GM12891 (cell line): ENCODE results near the gene IRF8.
"Not testable (repeated sequence)": the region's sequence is repeated elsewhere in the genome, so short reads cannot be mapped to it uniquely, and the experiment has no call there.

Experiments used
- DNase-seq: peaks from one replicate; pipeline ENCODE4 v3.0.0; 2011; ENCODE audit warnings: low spot score; ENCODE audit not compliant: insufficient read length
- FAIRE-seq: peaks from 2 replicates; lab custom pipeline; 2011; peaks lifted over from hg19 to GRCh38; lab: Jason Lieb, UNC
- PAX5 ChIP-seq: IDR thresholded peaks from 2 replicates; pipeline ENCODE4 v1.6.1; 2011; ENCODE audit warnings: low read length, moderate library complexity, mild to moderate bottlenecking; ENCODE audit not compliant: insufficient read depth, severe bottlenecking
- POLR2A ChIP-seq: IDR thresholded peaks from 2 replicates; pipeline ENCODE4 v1.6.1; 2011; ENCODE audit warnings: low read depth, low read length, control low read depth
- POLR2AphosphoS5 ChIP-seq: IDR thresholded peaks from 2 replicates; pipeline ENCODE4 v1.6.1; 2011; ENCODE audit warnings: low read depth, low read length, control low read depth
- POU2F2 ChIP-seq: IDR thresholded peaks from 2 replicates; pipeline ENCODE4 v1.6.1; 2011; ENCODE audit warnings: low read depth, mild to moderate bottlenecking, control low read depth, low read length, moderate library complexity
- SPI1 ChIP-seq: IDR thresholded peaks from 2 replicates; pipeline ENCODE4 v1.6.1; 2011; ENCODE audit warnings: low read depth, low read length, control low read depth
- TAF1 ChIP-seq: IDR thresholded peaks from 2 replicates; pipeline ENCODE4 v1.6.1; 2011; ENCODE audit warnings: low read depth, low read length, control low read depth

The IRF8 gene

DNA sequence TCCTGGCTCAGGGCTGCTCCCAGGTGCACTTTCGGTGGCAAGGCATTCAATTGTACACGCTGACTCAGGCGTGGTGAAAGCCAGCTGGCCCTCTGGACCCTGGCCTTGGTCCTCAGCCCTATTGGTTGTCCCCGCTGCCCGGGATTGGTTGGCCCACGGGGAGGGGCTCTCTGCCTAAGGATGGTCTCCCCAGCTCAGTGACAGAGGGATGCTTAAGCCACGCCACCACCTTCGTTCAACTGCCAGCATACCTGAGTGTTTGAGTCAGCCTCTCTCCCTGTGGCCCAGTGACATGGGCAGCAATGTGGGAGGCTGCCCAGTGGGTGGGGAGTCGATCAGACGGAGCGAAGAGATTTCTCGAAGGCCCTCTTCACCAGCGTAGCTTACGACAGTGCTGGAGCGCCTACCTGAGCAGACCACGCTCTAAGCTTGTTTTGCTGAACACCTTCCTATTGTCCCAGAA is 30.3 kb downstream of the IRF8 start:
- DNase-seq: no peak
- FAIRE-seq: peak; percentile 72
- TF ChIP-seq POU2F2 (no peak), POLR2A (no peak), SPI1 (no peak), PAX5 (no peak), POLR2AphosphoS5 (no peak), TAF1 (no peak)

DNA sequence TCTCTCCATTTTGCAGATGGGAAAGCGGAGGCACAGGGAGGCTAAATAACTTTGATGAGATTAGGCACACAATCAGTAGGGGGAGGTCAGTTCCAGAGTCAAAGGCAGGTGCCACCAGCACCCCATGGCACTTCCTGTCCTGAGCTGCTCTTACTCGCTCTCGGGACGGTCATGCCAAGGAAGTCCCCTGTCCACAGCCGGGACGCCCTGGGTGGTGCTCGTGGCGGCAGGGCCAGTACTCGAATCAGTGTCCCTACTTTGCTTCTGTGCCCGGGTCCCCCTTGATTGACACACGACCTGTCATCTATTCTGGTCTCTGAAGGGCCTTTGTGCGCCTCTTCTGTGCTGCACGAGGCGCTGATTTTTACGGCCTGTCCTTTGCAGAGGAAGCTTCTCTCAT is 31.3 kb downstream of the IRF8 start:
- no peak for FAIRE-seq
- DNase-seq: no peak
- TF ChIP-seq POLR2A (no peak), POU2F2 (no peak), POLR2AphosphoS5 (no peak), TAF1 (no peak), PAX5 (no peak), SPI1 (no peak)

DNA sequence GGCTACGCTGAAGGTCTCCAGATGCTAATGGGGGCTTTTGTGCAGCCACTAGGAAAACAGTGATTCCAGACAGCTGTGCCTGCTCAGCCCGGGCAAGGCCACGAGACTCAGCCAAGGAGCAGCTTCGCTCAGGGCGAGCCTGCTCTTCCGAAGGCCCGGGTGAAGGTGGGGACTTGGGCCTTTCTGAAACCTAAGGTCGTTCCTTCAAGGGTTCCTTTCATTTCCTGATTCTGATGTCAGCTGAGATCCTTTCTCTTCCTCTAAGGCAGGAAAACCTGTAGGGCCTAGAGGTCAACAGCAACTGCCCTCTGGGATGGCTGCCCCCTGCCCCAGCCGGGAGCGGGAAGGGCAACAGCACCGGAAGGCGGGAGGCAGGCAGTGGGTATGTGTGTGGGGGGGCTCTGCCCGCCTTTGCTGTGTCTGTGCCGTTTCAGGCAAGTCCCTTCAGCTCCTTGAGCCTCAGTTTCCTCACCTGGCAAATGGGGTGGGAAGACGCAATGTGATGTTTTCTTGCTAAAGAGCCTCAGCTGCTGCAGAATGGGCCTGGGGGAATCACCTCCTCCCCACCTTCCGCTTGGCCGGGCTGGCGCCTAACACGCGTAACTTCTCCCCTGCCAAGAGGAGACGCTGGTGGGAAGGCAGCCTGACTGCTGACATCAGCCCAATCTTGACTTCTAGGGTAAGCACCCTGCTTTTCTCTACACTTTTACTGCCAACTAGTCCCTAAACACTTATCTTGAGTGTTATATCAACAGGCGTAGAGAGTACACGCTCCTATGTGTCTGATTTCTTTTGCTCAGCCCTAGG is 32.8 kb downstream of the IRF8 start:
- DNase-seq (no peak), FAIRE-seq (peak; percentile 86)
- TF ChIP-seq PAX5: no peak
- peak; percentile 44; the same call in 1 of the 2 replicates for TF ChIP-seq SPI1

- FAIRE-seq: no peak
- TF ChIP-seq SPI1: no peak
- no peak for TF ChIP-seq POU2F2
- no peak for TF ChIP-seq POLR2AphosphoS5
- TF ChIP-seq PAX5: no peak
- no peak for TF ChIP-seq POLR2A
- no peak for TF ChIP-seq TAF1
Measured at GRCh38 chr16:85934210-85934609, 35.2 kb downstream of the IRF8 start.

GRCh38 chr16:85935391-85935973 is 36.5 kb downstream of the IRF8 start:
- FAIRE-seq (no peak), DNase-seq (no peak)
- TF ChIP-seq POLR2AphosphoS5: no peak
- peak; percentile 30 for TF ChIP-seq SPI1

More at GRCh38 chr16:85934210-85934609, 35.2 kb downstream of the IRF8 start:
- no peak for DNase-seq

- peak; percentile 65 for TF ChIP-seq POLR2AphosphoS5
- peak; percentile 89 for TF ChIP-seq SPI1
- 0 out of 2 replicates have a peak, but pooled peaks have one; percentile 31 for TF ChIP-seq TAF1
- TF ChIP-seq POU2F2: peak; percentile 49; the same call in 1 of the 2 replicates
- no peak for TF ChIP-seq PAX5
- TF ChIP-seq POLR2A: no peak
- FAIRE-seq: peak; percentile 99
- peak; percentile 69 for DNase-seq
Measured at GRCh38 chr16:85935974-85936760, 37.2 kb downstream of the IRF8 start.

DNA sequence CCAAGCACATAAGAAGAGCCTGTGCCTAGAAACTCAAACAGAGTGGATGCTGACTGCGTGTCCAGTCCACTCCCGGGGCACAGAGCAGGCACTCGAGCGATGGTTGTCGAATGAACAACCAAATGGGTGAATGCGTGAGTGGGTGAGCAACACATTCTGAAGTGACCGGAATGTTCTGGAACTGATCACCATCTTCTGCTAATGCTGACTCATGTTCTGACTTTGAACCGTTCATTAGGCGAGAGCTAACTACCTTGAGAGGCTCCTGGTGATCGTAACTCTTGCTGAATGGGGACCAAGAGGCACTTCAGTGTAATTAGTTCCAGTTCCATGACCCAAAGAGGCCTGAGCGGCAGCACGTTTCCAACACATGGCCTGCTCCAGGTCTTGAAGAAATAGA is 37.9 kb downstream of the IRF8 start:
- no peak for TF ChIP-seq SPI1
- no peak for TF ChIP-seq POLR2A
- no peak for TF ChIP-seq TAF1
- TF ChIP-seq PAX5: no peak
- TF ChIP-seq POLR2AphosphoS5: no peak
- TF ChIP-seq POU2F2: no peak
- FAIRE-seq (no peak), DNase-seq (no peak)

GRCh38 chr16:85940214-85940613 is 41.3 kb downstream of the IRF8 start:
- DNase-seq: no peak
- TF ChIP-seq POLR2AphosphoS5 (no peak), SPI1 (no peak)
- peak; percentile 64 for FAIRE-seq

DNA sequence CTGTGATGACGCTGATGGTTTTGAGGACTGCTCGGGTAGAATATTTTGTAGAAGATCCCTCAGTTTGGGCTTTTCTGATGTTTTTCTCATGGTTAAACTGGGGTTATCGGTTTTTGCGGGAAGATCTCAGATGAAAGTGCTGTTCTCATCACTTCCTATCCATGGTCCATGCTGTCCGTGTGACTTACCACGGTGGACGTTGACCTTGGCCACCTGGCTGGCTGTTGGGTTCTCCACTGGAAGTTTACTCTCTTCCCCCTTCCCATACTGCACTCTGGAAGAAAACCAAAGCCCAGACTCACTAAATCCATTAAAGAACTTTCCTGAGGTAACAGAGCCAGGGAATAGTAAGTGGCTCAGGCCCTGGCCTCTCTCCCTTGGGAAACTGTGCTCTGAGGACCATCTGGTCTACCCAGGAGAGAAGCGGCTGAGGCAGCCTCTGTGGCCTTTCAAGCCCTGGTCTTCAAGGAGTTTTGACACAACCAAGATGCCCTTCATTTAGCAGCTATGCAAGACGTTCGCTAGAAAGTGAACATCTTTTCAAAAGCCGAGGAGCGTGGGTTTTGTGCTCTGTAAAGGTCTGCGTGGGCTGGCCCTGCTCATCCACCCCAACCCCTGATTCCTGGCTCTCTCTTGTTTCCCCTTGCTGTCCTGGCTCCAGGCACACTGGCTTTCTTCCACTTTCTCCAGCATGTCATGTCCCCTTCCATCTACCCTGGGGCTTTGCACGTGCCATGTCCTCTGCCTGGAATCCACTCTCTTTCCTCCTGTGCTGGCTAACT is 43.1 kb downstream of the IRF8 start:
- DNase-seq (no peak), FAIRE-seq (peak; percentile 62)
- TF ChIP-seq TAF1: no peak
- TF ChIP-seq PAX5: no peak
- no peak for TF ChIP-seq POLR2A
- no peak for TF ChIP-seq POLR2AphosphoS5
- no peak for TF ChIP-seq POU2F2
- no peak for TF ChIP-seq SPI1

DNA sequence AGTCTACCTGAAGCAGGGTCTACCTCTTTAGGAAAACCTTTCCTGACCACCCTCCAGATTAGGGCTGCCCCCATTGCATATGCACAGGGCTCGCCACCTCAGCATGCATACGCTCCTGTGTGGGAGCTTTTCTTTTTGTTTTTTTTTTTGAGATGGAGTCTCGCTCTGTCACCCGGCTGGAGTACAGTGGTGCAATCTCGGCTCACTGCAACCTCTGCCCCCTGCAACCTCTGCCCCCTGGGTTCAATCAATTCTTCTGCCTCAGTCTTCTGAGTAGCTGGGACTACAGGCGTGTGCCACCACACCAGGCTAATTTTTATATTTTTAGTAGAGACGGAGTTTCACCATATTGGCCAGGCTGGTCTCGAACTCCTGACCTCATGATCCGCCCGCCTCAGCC is 43.7 kb downstream of the IRF8 start:
- FAIRE-seq, DNase-seq: not testable (repeated sequence)
